Activated CD4-positive, CD25-positive, alpha-beta regulatory T cell treated with anti-CD3 and anti-CD28 coated beads, Interleukin-2, amount 50 U/mL, for 24 hours (primary cell): ENCODE results near the gene MRPS26.
"Not testable (repeated sequence)": the region's sequence is repeated elsewhere in the genome, so short reads cannot be mapped to it uniquely, and the experiment has no call there.

Experiments
- ATAC-seq, 2 donors: fragments of 150-1000 bp; cut with Tn5 transposase; one replicate each; pipeline ENCODE4 v1.10.0; 2021; ENCODE audit warnings: mild to moderate bottlenecking in 1 of 2, moderate library complexity in 1 of 2

MRPS26 gene

DNA sequence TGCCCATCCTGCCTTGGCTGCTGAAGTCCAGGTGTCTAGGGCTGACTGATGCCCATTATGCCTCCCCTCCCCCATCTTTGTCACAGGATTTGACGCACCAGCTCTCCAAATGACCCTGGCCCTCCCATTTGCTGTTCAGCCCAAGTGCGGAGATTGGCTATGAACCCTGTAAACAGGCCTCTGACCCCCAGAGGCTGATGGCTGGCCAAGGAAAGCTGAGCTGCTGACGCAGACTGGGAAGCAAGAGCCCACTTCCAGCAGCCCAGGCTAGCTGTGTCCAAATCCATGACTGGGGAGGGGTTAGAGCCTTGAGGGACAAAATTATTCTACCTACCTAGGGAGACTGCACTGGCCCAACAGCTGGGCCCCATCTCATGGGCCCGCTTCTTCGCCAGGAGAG is 3.2 kb upstream of the MRPS26 start:
- ATAC-seq: no peak

DNA sequence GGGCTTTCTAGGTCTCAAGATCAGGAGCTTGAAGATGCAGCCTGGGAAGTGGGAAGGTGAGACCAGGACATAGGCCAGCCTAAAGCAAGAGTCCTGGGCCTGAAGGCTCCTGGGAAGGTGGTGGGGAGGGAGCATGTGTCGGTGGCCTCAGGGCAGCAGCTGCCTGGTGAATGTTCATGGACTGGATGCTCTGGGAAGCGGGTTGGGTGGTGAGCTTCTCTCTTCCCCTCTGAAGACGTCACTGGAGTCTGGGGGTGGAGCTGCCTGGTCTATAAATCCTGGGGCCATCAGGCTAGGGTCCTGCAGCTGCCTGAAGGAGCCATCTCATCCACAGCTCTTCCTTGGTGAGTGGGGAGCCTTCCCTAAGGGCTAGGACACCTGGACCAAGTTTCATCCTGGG is 2.5 kb upstream of the MRPS26 start, which contains the start of gene GNRH2:
GNRH2 (plus strand) TSS at position 301 of the 400 bp plus-strand sequence. CDS start 793 bp downstream, outside the sequence.
- ATAC-seq: no peak

DNA sequence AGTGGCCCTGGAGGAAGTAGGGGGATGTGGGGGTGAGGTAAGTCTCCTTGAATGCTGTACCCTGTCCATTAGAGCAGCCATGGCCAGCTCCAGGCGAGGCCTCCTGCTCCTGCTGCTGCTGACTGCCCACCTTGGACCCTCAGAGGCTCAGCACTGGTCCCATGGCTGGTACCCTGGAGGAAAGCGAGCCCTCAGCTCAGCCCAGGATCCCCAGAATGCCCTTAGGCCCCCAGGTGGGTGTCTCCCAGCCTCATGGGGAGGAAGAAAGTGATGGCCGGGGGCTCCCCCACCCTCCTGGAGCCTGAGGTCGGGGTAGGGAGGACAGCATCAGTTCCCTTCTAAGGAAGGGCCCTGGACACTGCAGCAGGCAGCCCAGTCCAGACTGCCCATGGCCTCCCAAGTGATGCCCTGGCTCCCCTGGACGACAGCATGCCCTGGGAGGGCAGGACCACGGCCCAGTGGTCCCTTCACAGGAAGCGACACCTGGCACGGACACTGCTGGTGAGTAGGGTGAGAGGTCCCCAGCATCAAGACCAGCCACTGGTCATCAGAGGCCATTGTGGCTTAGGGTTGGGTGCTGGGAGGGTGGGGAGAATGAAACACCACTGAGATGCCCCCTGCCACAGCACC is 1.4 kb upstream of the MRPS26 start:
- no peak for ATAC-seq

DNA sequence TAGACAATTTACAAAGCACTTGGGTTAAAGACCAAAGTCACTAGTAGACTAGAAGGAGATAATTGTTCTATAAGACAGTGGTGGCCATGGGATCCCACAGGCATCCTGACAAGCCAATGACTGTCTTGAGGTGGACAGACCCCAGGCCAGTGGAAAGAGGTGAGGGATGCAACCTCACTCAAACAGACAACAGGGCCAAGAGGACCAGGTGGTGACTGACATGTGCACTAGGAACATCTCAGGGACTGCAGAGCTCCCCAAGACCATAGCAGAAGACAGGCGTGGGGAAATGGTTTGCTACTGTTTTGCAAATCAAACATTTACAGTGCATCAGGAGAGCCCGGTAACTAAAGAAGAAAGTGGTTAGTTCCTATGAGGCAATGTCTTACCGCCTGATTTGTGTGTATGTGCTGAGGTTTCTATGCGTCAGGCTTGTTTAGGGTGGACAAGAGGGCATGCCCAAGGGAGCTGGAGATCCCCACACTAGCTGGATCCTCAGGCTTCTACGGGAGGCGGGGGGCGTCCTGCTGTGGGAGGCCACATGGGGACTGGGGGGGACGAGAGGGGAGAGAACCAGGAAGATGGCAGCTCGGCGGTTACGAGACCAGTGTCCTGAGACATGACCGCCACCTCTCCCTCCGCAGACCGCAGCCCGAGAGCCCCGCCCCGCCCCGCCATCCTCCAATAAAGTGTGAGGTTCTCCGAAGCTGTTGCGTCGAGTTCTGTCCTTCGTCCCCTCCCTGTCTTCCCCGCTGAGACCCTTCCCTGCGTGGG is 623 bp upstream of the MRPS26 start:
- ATAC-seq: peak; percentile 37 to 44

DNA sequence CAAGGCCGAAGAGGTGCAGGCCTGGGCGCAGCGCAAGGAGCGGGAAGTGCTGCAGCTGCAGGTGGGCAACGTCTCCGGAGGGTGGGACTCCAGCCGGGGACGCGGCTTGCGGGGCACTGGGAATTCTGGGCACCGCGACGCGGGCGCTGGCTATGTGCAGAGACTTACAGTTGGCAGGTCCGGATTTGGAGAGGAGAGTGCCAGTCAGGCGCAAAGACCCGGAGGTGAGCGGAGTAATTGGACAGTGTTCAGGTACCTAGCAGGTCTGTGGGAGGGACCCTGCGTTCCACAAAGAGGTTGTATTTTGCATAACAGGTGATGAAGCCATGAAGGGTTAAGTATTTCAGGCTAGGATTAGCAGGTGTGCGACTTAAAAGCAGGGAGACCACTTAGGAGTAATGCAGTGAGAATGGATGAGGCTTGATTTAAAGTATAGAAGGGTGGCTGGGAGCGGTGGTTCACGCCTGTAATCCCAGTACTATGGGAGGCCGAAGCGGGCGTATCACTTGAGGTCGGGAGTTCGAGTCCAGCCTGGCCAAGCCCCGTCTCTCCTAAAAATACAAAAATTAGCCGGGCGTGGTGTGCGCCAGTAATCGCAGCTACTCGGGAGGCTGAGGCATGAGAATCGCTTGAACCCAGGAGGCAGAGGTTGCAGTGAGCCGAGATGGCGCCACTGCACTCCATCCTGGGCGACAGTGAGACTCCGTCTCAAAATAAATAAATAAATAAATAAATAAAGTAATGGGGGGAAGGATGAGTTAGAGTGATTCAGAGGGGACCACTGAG is 1.0 kb downstream of the MRPS26 start:
- peak in 1 of 2 donors; percentile 0 for ATAC-seq

DNA sequence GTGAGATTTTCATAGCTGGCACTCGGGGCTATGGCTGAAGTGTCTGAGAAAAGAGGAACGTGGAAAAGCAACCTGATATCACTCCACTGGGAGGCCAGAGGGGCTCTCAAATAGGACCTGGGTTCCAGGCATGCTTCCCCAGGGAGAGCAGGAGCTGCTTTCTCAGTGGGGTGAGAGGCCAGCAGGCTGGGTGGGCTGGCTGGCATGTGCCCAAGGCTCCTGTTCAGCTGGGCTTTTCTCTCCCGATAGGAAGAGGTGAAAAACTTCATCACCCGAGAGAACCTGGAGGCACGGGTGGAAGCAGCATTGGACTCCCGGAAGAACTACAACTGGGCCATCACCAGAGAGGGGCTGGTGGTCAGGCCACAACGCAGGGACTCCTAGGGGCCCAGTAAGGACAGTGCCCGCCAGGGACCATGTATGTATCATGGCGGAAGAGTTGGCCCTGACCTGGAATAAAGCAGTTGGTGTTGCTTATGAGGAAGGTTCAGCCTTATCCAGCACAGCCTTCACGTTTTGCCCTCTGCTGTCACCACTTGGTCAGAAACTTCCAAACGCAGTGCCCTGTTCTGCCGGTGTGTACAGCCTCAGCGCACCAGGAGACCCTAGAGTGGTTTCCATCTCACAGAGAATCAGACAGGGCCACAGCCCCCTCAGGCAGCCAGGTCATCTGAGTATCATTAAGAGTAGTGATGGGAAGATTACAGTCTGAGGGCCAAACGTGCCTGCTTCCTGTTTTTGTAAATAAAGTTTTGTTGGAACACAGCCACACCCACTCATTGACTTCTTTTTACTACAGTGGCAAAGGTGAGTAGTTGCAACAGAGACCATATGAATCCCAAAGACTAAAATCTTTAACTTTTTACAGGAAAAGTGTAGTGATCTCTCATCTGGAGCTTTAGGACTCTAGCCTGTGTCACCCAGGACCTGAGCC is 1.9 kb downstream of the MRPS26 start:
- no peak for ATAC-seq

DNA sequence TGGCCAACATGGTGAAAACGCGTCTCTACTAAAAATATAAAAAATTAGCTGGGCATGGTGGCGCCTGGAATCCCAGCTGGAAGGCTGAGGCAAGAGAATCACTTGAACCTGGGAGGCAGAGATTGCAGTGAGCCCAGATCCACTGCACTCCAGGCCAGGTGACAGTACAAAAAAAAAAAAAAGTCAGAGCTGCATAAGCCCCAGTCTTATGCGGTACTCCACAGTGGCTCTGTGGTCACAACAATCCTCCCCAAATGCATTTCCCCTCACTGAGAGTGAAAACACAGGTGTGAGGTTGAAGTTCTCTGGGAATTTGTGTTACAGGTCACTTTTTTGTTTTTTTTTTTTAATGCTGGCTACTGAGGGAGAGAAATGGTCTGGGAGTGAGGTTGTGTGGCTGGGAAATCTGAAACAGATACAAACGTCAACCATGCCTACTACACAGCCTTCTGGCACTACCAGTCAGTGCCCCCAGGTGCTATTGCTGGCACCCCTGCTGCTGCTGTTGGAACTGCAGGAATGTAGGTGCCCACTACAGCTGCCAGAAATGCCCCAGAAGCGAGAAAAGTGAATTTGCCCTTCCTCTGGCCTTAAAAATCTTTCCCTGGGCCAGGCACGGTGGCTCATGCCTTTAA is 5.7 kb downstream of the MRPS26 start:
- ATAC-seq: no peak

DNA sequence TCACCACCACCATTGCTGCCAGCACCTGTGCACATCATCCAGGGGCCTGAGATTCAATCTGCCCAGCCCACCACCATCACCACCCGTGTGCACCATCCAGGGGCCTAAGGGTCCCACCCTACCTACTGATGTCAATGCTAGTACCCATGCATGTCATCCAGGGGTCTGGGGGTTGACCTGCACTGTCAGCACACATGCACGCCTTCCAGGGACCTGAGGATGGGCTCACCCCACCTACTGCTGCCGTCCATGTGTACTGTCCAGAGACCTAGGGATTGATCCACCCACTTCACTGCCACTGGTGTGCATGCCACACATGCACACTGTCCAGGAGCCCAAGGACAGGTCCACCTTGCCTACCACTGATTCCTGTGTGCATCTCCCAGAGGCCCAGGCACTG is 13.6 kb downstream of the MRPS26 start:
- no peak for ATAC-seq

DNA sequence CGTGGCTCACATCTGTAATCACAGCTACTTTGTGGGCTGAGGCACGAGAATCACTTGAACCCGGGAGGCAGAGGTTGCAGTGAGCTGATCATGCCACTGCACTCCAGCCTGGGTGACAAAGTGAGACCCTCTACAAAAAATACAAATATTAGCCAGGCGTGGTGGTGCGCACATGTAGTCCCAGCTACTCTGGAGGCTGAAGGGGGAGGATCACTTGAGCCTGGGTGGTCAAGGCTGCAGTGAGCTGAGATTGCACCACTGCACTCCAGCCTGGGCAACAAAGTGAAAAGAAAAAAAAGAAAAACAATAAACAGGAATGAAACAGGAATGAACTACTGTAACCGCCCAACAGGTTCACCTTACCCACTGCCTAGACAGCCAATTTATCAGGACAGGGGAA is 18.3 kb downstream of the MRPS26 start:
- not testable (repeated sequence) for ATAC-seq

DNA sequence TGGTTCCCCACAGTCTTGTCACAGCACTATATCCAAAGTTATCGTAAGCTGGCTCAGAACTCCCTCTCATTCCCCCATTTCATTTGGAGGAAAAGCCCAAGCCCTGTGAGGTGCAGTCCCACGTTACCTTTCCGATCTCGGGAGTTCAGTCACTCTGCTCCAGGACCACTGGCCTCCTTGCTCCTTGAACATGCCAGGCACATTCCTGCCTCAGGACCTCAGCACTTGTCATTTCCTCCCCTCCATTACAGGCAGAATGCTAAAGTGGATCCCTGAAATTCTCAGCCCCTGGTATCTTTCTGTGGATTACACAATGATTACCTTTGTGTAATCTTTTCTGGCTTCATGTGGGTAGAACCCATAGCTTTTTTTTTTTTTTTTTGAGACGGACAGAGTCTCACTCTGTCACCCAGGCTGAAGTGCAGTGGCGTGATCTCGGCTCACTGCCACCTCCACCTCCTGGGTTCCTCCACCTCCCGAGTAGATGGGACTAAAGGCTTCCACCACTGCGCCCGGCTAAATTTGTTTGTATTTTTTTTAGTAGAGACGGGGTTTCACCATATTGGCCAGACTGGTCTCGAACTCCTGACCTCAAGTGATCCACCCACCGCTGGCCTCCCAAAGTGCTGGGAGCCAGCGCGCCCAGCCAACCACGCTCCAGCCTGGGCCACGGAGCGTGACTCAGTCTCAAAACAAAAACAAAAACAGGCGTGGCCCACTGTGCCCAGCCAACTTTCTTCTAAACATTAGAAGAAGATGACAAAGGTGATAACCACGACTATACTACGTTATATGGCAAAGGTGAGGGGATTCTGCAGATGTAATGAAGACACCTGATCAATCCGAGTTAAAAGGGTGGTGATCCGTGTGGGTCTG is 21.5 kb downstream of the MRPS26 start:
- no peak for ATAC-seq

DNA sequence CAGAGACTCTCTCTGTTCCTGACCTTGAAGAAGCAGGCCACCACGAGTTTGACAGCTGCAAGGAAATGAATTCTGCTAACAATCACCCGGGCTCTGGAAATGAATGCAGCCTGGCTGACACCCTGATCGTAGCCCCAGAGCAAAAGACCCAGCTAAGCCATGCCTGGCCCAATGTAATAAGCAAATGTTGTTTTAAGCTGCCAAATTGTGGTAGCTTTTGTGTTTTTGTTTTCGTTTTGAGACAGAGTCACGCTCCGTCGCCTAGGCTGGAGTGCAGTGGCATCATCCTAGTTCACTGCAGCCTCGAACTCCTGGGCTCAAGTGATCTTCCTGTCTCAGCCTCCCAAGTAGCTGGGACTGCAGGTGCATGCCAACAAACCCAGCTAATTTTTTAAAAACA is 22.2 kb downstream of the MRPS26 start:
- no peak for ATAC-seq

DNA sequence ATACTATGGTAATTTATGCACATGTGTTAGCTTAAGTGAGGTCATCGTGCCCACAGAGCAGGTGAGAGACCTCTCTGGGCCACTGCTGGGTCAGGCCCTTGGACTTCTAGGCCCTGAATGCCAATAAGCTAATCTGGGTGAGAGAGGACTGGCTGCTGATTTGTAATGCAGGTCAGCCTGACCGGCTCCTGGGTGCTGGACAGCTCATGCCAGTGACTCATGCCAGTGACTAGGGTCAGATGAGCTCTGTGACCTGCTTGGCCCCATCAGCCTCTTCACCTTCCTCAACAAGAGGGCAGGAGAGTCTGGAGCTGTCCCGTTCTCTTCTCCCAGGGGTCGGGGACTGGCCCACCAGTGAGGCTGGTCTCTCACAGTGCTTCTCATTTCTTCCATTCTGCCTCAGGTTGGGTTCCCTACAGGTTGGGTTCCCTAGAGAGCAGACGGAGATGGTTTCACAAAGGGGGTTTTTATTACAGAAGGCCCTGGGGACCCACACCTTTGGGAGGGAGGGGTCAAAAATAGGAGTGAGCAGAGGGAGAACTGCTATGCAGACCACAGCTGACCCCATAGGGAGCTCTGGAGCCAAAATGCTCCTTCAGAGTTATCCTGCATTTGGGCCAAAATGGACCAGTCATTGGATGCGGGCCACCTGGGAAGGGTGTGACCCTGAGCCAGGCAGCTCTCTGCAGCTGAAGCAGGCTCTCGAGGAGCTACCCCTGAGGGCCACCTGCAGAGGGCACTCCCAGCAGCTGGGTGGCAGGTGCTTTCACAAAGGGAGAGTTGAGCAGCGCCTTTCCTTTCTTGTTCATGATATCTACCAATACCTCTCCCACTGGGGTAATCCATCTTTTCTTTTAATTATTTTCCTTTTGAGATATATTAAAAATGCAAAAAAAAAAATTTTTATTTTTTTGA is 23.4 kb downstream of the MRPS26 start:
- ATAC-seq: no peak

DNA sequence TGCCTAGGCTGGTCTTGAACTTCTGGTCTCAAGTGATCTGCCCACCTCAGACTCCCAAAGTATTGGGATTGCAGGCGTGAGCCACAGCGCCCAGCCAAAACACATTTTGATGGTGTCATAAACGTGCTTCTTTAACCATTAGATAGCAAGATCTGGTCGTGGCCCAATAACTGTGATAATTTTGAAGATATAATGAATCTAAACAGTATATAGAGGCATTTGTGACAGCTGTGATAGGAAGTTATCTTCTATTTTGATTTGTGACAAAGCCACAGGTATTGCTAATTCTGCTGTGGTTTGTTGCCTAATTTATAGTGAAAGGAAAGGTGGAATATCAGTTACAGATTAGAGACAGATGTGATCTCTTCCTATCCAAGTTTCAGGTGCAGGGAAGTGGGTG is 24.9 kb downstream of the MRPS26 start:
- no peak for ATAC-seq

DNA sequence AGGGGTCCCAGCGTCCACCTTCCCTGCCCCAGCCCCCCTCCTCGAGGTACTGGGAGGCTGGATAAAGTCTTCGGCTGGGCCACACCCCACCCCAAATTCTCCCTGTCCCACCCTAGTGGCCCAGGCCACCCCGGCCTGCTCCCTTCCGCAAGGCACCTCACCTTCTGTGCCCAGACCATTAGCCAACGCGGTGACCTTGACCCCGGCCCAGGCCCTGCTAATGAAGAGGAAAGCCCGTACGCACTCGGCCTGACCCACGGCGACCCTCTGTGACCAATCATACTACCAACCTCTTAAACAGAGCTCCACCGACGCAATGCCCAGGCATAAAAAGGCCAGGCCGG is 25.4 kb downstream of the MRPS26 start:
- no peak for ATAC-seq

DNA sequence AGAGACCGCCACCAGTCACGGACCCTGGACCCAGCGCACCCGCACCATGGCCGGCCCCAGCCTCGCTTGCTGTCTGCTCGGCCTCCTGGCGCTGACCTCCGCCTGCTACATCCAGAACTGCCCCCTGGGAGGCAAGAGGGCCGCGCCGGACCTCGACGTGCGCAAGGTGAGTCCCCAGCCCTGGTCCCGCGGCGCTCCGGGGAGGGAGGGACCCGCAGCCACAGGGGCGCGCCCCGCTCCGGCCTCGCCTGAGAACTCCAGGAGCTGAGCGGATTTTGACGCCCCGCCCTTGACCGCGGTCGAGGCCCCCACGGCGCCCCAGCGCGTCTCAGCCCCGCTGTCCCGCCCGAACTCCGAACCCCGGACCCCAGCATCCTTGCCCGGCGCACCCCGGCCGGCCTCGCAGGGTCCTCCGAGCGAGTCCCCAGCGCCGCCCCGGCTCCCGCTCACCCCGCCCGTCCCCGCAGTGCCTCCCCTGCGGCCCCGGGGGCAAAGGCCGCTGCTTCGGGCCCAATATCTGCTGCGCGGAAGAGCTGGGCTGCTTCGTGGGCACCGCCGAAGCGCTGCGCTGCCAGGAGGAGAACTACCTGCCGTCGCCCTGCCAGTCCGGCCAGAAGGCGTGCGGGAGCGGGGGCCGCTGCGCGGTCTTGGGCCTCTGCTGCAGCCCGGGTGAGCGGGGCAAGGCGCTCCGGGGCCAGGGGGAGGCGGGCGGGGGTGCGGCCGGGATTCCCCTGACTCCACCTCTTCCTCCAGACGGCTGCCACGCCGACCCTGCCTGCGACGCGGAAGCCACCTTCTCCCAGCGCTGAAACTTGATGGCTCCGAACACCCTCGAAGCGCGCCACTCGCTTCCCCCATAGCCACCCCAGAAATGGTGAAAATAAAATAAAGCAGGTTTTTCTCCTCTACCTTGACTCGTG is 26.0 kb downstream of the MRPS26 start, which contains the start of gene OXT:
OXT (plus strand) TSS at position 11 of the 920 bp plus-strand sequence; CDS start at position 47, 36 bp downstream.
- peak; percentile 78 to 79 for ATAC-seq

DNA sequence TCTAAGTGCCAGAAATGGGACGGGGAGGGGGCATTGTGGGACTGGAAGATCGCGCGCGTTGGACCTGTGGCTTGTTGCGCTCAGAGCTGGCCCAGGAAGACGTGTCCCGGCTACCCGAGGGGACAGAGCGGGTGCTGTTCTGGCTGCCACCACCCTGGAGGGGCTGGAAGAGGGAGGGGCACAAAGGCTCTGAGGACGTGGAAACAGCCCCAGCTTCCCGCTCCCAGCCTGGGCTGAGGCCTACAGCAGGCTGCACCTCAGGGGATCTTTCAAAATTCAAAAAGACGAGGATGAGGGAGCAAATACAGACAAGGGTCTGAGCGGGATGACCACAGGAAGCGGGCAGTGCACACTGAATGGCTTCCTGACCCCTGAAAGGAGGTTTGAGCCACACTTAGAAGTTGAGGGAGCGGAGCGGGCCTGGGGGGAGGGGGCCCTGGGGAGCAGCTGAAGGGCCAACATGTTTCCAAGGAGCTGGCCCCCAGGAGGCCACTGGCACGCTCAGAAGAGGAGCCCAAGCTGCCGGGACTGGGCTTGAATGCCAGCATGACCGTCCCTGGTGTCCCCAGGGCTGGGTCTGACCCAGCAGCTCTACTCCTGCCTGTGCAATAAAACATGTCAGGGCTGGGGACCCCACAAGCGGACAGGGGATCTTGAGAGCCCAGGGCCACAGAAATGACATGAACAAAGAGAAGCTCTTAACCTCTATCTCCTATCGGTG is 26.8 kb downstream of the MRPS26 start:
- no peak for ATAC-seq

DNA sequence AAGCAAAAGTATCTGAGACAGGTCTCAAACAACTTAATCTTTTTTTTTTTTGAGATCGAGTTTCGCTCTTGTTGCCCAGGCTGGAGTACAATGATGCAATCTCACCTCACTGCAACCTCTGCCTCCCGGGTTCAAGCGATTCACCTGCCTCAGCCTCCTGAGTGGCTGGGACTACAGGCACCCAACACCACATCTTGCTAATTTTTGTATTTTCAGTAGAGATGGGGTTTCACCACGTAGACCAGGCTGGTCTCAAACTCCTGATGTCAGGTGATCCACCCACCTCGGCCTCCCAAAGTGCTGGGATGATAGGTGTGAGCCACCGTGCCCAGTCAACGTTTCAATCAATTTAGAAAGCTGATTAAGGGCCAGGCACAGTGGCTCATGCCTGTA is 27.4 kb downstream of the MRPS26 start:
- not testable (repeated sequence) for ATAC-seq

DNA sequence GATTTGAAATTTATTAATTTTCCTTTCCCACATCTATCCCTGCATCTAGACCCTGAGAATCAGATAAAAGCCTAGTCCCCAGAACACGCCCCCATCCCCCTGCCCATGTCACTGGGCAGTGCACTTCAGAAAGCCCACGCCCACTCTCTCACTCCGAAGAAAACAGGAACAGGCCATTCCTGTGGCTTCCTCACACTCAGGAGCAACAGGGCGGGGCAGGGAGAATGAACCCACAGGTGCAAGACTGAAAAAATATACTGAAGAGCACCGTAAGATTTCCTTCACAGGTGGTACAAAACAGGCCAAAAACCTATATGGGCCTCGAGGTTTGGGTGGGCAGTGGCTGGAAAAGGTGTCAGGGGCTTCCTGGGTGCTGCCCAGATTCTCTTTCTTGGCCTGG is 29.0 kb downstream of the MRPS26 start:
- no peak for ATAC-seq
